Effector memory CD8-positive, alpha-beta T cell (primary cell): Measurements from ENCODE around the gene PDIA3.
"Not testable (repeated sequence)": the region's sequence is repeated elsewhere in the genome, so short reads cannot be mapped to it uniquely, and the experiment has no call there.

Experiments
- ATAC-seq: fragments of 150-1000 bp; cut with Tn5 transposase; replicated peaks from 2 replicates; pipeline ENCODE4 v1.10.0; 2021; ENCODE audit warnings: mild to moderate bottlenecking, moderate library complexity
- DNase-seq, 3 experiments: peaks; one replicate each; pipeline ENCODE4 v3.0.0; 2021
- H3K27ac Mint-ChIP-seq, 2 donors: one replicate each; pipeline ENCODE4 v1.8.0; 2022; ENCODE audit warnings: mild to moderate bottlenecking in 2 of 2, mixed read lengths in 2 of 2, moderate library complexity in 2 of 2
- H3K27me3 Mint-ChIP-seq, 2 donors: one replicate each; pipeline ENCODE4 v1.8.0; 2022; ENCODE audit warnings: mixed read lengths in 2 of 2
- H3K36me3 Mint-ChIP-seq: one replicate; pipeline ENCODE4 v1.8.0; 2022; ENCODE audit warnings: mild to moderate bottlenecking, moderate library complexity, mixed read lengths; ENCODE audit not compliant: insufficient read depth
- H3K4me1 Mint-ChIP-seq, 2 donors: one replicate each; pipeline ENCODE4 v1.8.0; 2022; ENCODE audit warnings: low read depth in 2 of 2, mixed read lengths in 2 of 2
- H3K4me3 Mint-ChIP-seq, 2 donors: one replicate each; pipeline ENCODE4 v1.8.0; 2022; ENCODE audit warnings: mild to moderate bottlenecking in 2 of 2, mixed read lengths in 2 of 2, moderate library complexity in 2 of 2
- H3K9me3 Mint-ChIP-seq, 2 donors: one replicate each; pipeline ENCODE4 v1.8.0; 2022; ENCODE audit warnings: mixed read lengths in 2 of 2

The PDIA3 gene

DNA sequence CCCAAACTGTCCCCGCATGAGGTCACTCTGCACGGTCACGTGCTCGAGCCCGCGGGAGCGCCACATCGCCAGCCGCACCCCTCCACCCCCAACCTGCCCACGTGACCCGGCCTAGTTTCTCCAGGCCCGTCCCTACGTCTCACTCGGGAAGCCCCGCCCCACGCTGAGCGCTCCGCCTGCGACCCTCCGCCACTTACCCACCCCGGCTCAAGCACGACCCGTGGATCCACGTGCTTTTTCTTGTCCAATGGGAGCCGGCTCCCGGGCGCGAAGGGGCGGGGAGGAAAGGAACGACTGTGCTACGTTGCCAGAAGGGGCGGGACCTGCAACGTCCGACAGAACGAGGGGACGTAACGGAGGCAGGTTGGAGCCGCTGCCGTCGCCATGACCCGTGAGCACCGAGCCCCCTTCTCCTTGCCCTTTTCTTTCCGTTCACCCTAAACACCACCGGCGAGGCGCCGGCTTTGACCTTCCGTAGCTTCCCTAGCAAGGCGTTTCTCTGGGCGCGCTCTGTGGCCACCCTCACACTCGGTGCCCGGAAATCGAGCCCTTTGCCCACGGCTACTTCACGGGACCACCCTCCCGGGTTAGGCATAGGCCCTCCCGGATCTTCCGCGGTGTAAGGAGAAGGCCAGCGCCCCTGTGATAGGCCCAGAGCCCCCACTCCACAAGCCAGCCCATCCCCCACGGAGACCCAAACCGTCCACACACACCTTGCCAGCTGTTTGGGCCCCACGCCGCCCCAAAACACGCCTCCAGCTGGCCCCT lies 45.9 kb downstream of the PDIA3 start, which contains the start of gene SERF2:
SERF2 (plus strand) TSS at position 328 of the 768 bp plus-strand sequence; CDS start at position 385, 57 bp downstream.
- Mint-ChIP-seq H3K9me3 (no peaks in the 10 kb centered on the region), H3K4me3 (peak within 1 kb of the TSS; percentile 95 to 97), H3K36me3 (peaks cover 44% of the 10 kb centered on the region), H3K27ac (peak within 1 kb of the TSS; percentile 97 to 98), H3K27me3 (no peaks in the 10 kb centered on the region), H3K4me1 (peaks cover 31 to 55% of the 10 kb centered on the region in 2 donors)
- DNase-seq (peak; percentile 97 to 99 (median 98)), ATAC-seq (peak; percentile 88)

DNA sequence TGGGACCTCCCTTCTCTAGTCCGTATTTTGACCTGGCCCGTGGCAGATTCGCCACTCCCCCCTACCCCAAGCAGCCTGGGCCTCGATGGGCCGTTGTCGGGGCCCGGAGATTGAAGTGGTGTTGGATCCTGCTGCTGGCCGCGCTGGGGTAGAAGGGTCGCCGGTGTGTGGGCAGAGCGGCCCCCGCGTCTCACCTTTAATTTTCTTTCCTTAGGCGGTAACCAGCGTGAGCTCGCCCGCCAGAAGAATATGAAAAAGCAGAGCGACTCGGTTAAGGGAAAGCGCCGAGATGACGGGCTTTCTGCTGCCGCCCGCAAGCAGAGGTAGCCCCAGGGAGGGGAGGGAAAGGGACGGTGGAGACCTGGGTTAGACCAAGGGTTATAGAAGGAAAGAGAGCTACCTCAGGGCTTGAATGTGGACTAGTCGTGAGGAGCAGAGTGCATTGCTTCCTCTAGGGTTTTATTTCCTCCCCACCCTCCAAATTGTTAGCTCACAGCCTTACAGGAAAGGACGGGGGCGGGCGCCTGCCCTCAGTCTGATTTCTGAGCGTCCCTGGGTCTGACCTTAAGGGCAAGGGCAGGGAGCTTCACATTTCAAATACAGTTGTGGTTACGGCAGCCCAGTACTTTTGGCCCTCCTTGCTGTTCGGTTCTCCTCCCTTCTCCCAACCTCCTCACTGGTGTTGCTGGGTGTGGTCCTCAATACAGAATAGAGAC lies 46.7 kb downstream of the PDIA3 start:
- DNase-seq, result no peak
- Mint-ChIP-seq H3K9me3 (no peaks in the 10 kb centered on the region), H3K27me3 (no peaks in the 10 kb centered on the region), H3K4me3 (peak overlapping the region; percentile 95 to 97), H3K36me3 (peaks cover 47% of the 10 kb centered on the region), H3K4me1 (peaks cover 31 to 55% of the 10 kb centered on the region in 2 donors), H3K27ac (peak overlapping the region; percentile 97 to 98)
- no peak for ATAC-seq

DNA sequence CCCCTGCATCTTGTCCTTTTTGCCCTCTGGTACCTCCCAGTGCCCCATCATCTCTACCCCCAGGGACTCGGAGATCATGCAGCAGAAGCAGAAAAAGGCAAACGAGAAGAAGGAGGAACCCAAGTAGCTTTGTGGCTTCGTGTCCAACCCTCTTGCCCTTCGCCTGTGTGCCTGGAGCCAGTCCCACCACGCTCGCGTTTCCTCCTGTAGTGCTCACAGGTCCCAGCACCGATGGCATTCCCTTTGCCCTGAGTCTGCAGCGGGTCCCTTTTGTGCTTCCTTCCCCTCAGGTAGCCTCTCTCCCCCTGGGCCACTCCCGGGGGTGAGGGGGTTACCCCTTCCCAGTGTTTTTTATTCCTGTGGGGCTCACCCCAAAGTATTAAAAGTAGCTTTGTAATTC lies 47.4 kb downstream of the PDIA3 start:
- Mint-ChIP-seq H3K27me3 (no peaks in the 10 kb centered on the region), H3K9me3 (no peaks in the 10 kb centered on the region), H3K36me3 (peaks cover 47% of the 10 kb centered on the region), H3K27ac (peak overlapping the region; percentile 97 to 98), H3K4me1 (peaks cover 34 to 60% of the 10 kb centered on the region in 2 donors), H3K4me3 (peak overlapping the region; percentile 95 to 97)
- no peak for ATAC-seq
- no peak for DNase-seq

DNA sequence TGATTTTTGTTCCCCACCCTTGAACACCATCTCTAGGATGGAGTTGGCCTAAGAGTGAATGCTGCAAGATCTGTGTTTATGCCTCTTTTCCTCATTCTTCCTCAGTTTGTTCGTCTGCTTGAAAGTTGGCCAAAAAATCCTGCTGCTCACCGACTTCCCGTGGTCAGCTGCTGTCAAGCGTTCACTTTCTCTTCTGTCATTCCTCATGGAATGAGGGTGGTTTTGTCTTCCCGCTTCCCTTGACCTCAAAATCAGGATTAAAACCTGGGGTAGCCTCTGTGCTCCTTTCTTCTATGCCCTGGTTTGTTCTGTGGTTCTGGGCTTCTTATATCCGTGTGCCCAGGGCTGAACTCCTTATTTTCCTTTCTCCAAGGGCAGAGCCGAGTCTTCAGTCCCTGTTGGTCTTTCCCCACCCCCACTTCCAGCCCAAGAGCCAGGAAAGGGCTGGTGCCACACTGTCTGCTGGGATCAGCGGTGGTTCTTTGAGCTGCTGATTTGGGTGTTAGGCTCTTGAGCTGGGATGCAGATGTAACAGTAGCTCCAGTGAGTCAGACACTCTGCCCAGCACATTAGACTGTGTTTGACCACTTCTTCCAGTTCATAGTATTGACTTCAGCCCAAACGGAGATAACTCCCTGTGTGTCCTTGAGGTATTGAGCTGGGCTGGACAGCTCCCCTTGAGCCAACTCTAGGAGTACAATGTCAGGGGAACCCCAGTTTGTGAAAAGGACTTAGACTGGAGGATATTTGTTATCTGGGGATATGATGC lies 48.2 kb downstream of the PDIA3 start:
- Mint-ChIP-seq H3K27ac (peak overlapping the region; percentile 97 to 98), H3K4me1 (peaks cover 39 to 58% of the 10 kb centered on the region in 2 donors), H3K27me3 (no peaks in the 10 kb centered on the region), H3K4me3 (peak overlapping the region; percentile 95 to 97), H3K36me3 (peaks cover 52% of the 10 kb centered on the region), H3K9me3 (no peaks in the 10 kb centered on the region)
- DNase-seq, result no peak
- no peak for ATAC-seq

DNA sequence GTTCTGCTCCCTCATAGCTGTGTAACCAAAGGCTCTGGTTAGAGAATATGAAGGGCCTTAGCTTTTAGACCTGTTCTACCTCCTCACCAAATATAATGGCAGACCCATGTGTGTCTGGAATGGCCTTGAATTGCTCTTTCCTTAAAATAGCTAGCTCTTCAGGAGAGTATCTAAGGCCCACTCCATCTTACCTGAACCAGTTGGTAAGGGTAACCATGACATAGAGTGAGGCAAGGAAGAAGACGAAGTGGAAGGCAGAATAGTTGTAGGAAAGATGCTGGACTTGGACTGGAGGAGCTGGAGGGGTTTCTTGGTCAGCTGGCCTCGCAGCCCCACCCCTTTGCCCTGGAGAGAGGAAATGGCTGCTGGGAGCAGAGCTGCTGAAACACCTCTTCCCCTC lies 49.0 kb downstream of the PDIA3 start:
- Mint-ChIP-seq H3K4me3 (no peak overlapping the region), H3K27ac (peak overlapping the region; percentile 97 to 98)
- no peak for ATAC-seq

DNA sequence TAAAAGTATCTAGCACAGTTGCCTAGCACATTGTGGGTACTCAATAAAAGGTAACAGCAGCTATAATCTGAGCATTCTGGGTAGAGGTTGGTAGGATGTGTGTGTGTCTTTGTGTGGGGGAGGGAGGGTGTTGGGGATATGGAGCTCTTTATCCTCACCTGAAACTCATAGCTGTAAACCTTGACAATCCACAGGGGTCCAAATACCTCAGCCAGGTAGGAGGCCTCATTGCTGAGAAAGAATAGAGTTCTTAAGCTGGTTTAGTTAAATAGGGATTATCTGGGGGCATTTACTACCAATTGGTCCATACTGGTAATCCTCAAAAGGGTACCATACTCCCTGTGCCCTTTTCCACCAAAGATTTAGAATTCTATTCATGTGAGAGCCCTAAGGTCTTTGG lies 49.8 kb downstream of the PDIA3 start:
- H3K4me3 Mint-ChIP-seq, result no peak overlapping the region
- H3K4me1 Mint-ChIP-seq, result peaks cover 52 to 67% of the 10 kb centered on the region in 2 donors
- no peaks in the 10 kb centered on the region for H3K9me3 Mint-ChIP-seq
- H3K36me3 Mint-ChIP-seq, result peaks cover 67% of the 10 kb centered on the region
- ATAC-seq (no peak), DNase-seq (no peak)
- H3K27ac Mint-ChIP-seq, result peak overlapping the region; percentile 61 to 97
- no peaks in the 10 kb centered on the region for H3K27me3 Mint-ChIP-seq

More for the DNA sequence above, 49.0 kb downstream of the PDIA3 start:
- Mint-ChIP-seq H3K36me3 (peaks cover 59% of the 10 kb centered on the region), H3K9me3 (no peaks in the 10 kb centered on the region), H3K4me1 (peaks cover 45 to 60% of the 10 kb centered on the region in 2 donors), H3K27me3 (no peaks in the 10 kb centered on the region)
- DNase-seq, result no peak

DNA sequence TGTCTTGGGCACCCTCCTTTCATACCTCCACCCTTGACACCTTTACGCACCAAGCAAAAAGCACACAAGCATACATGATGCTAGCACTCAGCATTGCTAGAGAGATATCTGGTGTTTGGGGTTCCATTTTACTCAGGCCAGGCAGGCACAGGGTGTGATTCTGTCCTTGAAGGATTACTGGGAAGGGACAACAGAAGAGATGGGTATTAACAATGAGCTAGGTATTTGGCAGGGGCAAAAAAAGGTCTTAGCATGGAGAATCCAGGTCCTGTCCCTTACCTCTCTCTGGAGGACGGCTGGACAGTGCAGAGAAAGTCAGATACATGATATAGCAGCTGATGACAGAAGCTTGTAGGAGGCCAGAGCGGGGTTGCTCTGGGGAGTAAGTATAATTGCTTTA lies 50.3 kb downstream of the PDIA3 start:
- Mint-ChIP-seq H3K27me3 (no peaks in the 10 kb centered on the region), H3K36me3 (peaks cover 69% of the 10 kb centered on the region), H3K4me3 (no peak overlapping the region), H3K4me1 (peaks cover 56 to 68% of the 10 kb centered on the region in 2 donors), H3K27ac (peak overlapping the region; percentile 61 to 97), H3K9me3 (no peaks in the 10 kb centered on the region)
- DNase-seq, result no peak
- no peak for ATAC-seq

DNA sequence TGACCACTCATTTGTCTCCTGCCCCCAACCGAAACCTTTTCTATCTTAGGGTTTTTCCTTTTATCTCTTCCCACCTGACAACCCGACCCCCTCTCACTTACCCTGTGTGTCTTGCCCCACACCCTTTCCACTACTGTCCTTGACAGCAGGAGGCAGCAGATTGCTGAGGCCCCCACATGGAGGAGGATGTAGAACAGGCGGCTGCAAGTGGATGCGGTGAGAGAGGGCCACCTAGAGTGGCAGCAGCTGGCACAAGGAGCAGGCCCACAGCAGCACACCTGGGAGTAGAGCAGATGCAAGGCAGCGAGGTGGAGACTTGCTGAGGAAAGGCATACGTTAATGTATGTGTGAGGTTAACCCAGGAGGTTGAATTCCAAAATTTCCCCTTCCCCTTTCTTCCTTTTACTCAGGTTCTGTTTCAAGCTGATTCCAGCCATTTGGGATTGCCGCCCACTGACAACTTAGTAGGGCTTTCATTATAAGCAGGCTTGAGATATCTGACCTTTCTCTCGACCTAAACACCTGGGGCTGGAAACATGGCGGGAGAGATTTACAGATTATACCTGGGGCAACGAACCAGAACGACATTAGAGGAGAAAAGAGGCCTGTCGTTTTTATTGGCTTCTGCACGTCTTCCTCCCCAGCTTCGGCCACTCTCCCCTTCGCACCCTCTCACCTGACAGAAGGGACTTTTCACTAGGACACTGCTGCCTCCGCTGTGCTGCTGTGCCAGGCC lies 53.1 kb downstream of the PDIA3 start:
- peaks cover 41 to 51% of the 10 kb centered on the region in 2 donors for H3K4me1 Mint-ChIP-seq
- no peak for DNase-seq

DNA sequence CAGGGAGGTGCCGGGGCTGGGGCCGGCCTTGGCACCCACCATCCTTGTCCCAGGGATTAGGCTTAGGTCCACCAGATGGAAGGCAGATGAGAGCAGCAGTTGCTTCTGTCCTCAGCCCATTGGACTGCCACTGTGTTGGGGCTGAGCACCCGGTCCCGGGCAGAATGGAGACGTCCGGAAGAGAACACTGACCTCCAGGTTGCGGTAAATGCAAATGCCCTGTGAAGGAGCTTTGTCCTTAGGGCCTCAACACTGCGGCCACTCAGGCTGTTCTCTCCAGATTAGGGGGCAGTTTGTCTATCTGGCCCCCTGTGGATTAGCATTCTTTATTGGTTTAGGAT lies 53.7 kb downstream of the PDIA3 start, which contains the start of gene SERINC4:
SERINC4 (minus strand) TSS at position 276 of the 341 bp plus-strand sequence; CDS start at position 42, 234 bp downstream.
- Mint-ChIP-seq H3K36me3 (peaks cover 70% of the 10 kb centered on the region), H3K27ac (peak within 1 kb of the TSS; percentile 93 to 96), H3K4me3 (peak within 1 kb of the TSS; percentile 98 to 99), H3K4me1 (peaks cover 37 to 46% of the 10 kb centered on the region in 2 donors), H3K9me3 (no peaks in the 10 kb centered on the region), H3K27me3 (no peaks in the 10 kb centered on the region)
- ATAC-seq, result no peak
- DNase-seq, result no peak

More for the DNA sequence above, 53.1 kb downstream of the PDIA3 start:
- ATAC-seq, result no peak
- no peaks in the 10 kb centered on the region for H3K27me3 Mint-ChIP-seq
- peak overlapping the region; percentile 10 to 98 for H3K4me3 Mint-ChIP-seq
- H3K27ac Mint-ChIP-seq, result peak overlapping the region; percentile 93 to 96
- H3K36me3 Mint-ChIP-seq, result peaks cover 68% of the 10 kb centered on the region
- H3K9me3 Mint-ChIP-seq, result no peaks in the 10 kb centered on the region

DNA sequence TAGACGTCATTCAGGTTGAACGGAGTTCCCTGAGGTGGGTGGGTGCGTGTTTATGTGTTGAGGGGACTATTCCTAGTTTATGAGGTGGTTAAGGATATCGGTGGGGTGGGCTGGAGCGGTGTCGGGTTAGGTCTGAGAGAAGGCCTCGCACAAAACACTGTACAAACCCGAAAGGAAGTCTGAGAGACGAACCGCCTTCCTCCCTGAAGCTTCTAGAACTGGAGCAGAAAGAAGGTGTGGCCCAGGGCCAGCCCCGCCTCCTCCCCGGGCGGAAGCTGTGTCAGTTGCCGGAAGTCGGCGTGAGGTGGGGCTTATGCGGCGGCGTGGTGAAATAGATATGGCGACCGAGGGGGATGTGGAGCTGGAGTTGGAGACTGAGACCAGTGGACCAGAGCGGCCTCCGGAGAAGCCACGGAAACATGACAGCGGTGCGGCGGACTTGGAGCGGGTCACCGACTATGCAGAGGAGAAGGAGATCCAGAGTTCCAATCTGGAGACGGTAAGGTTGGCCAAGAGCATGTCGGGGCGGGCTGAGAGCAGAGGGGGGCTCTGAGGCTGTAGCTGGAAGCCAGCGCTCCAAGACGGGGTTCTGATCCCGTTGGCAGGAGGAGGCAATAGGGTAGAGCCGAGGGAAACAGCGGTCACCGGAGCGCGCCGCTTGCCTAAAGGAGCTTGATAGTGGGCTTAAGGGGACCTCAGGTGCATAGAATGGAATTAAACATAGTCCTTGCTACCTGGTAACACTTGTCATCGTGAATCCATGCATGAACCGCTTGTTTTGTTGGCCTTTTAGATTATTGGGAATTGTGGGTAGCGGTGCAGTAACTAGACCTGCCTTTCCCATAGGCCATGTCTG lies 54.3 kb downstream of the PDIA3 start, which contains the start of gene HYPK:
HYPK (plus strand) TSS at position 314 of the 856 bp plus-strand sequence; CDS start at position 338, 24 bp downstream.
- Mint-ChIP-seq H3K36me3 (peaks cover 71% of the 10 kb centered on the region), H3K27me3 (no peaks in the 10 kb centered on the region), H3K4me1 (peaks cover 32 to 40% of the 10 kb centered on the region in 2 donors), H3K27ac (peak within 1 kb of the TSS; percentile 93 to 96), H3K9me3 (no peaks in the 10 kb centered on the region), H3K4me3 (peak within 1 kb of the TSS; percentile 98 to 99)
- peak; percentile 89 to 91 (median 91) for DNase-seq
- peak; percentile 99 for ATAC-seq

DNA sequence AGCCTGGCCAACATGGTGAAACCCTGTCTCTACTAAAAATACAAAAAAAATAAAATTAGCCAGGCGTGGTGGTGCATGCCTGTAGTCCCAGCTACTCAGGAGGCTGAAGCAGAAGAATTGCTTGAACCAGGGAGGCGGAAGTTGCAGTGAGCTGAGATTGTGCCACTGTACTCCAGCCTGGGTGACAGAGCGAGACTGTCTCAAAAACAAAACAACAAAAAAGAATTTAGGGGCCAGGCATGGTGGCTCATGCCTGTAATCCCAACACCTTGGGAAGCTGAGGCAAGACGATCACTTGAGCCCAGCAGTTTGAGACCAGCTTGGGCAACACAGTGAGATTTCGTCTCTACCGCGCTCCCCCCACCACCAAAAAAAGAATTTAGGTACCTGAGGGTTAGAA lies 56.4 kb downstream of the PDIA3 start:
- not testable (repeated sequence) for H3K9me3 Mint-ChIP-seq, H3K27me3 Mint-ChIP-seq, H3K27ac Mint-ChIP-seq, H3K4me3 Mint-ChIP-seq, ATAC-seq, DNase-seq
- H3K4me1 Mint-ChIP-seq, result peaks cover 24 to 25% of the 10 kb centered on the region in 2 donors
- H3K36me3 Mint-ChIP-seq, result peaks cover 70% of the 10 kb centered on the region

DNA sequence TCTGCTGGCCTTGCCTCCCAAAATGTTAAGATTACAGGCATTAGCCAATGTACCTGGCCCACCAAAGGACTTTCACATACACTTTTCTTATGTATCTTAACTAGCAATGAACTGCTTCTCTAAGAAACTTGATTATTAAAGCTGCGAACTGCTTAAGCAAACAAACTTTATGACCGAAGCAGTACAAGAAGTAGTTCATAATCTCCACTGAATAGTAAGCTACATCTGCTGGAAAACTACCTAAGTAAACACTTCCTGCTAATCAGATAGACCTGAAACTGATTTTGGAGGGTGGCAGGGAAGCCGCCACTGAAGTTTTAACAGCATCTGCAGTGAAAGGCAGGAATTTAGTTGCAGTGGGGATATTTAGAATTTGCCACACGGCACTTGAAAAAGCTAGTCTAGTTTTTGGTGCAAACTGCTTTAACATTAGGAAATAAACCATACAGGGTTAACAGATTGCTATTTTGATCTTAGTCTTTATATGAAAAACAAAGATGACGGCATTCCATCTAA lies 62.3 kb downstream of the PDIA3 start:
- no peak for DNase-seq
- H3K9me3 Mint-ChIP-seq, result no peaks in the 10 kb centered on the region
- ATAC-seq, result no peak
- no peaks in the 10 kb centered on the region for H3K4me1 Mint-ChIP-seq
- H3K36me3 Mint-ChIP-seq, result peaks cover 87% of the 10 kb centered on the region
- no peaks in the 10 kb centered on the region for H3K27me3 Mint-ChIP-seq
- H3K4me3 Mint-ChIP-seq, result no peak overlapping the region
- no peak overlapping the region for H3K27ac Mint-ChIP-seq
